Esophagus muscularis mucosa (tissue), 4 donors: ENCODE results near the gene SH2D2A. TPM values are rescaled to one million over a fixed set of nuclear protein-coding genes. Genes with fewer than 3 reads are reported as not detected.

Experiments
- DNase-seq: peaks from one replicate; pipeline ENCODE4 v3.0.0-alpha.2; 2017; ENCODE audit errors: extremely low spot score
- H3K27ac ChIP-seq, 4 donors: fragments of 200-600 bp; sonication (generic); replicated peaks in 1 of 4; 1 replicate in 3 of 4; 2 replicates in 1 of 4; pipeline ENCODE4 v1.5.1; 2016 to 2019; ENCODE audit warnings: mild to moderate bottlenecking in 1 of 4
- H3K27me3 ChIP-seq, 4 donors: fragments of 200-600 bp; sonication (generic); one replicate each; pipeline versions ENCODE4 v1.5.1 to v1.6.0; 2016 to 2019
- H3K36me3 ChIP-seq, 4 donors: fragments of 200-600 bp; sonication (generic); one replicate each; pipeline ENCODE4 v1.5.1; 2016 to 2019
- H3K4me1 ChIP-seq, 4 donors: fragments of 200-600 bp; sonication (generic); one replicate each; pipeline ENCODE4 v1.5.1; 2016 to 2019
- H3K4me3 ChIP-seq, 4 donors: fragments of 200-600 bp; sonication (generic); 1 replicate in 2 of 4; 2 replicates in 2 of 4; pipeline ENCODE4 v1.5.1; 2016 to 2019; ENCODE audit warnings: mild to moderate bottlenecking in 4 of 4, moderate library complexity in 1 of 4
- H3K9me3 ChIP-seq, 4 donors: fragments of 200-600 bp; sonication (generic); 1 replicate in 3 of 4; 2 replicates in 1 of 4; pipeline ENCODE4 v1.5.1; 2016 to 2019
- EP300 ChIP-seq: sonication (generic); formaldehyde crosslinking; IDR thresholded peaks from one replicate; pipeline ENCODE4 v1.6.1; 2017; ENCODE audit warnings: antibody characterized with exemption
- POLR2A ChIP-seq: fragments of 450-650 bp; IDR thresholded peaks from one replicate; pipeline ENCODE4 v1.6.1; 2017; ENCODE audit warnings: antibody characterized with exemption, moderate library complexity, mild to moderate bottlenecking, low read depth
- POLR2AphosphoS5 ChIP-seq, 2 donors: sonication (generic); formaldehyde crosslinking; IDR thresholded peaks; one replicate each; pipeline ENCODE4 v1.6.1; 2017; ENCODE audit warnings: antibody characterized with exemption in 2 of 2
- WGBS: methylation state at CpG from one replicate; pipeline ENCODE4 v1.1.5; 2018; 5-methylcytosine and 5-hydroxymethylcytosine counted together
- intact Hi-C: fragments of 100-400 bp; cut with DNase I; formaldehyde crosslinking; loops from one replicate; pipeline ENCODE4 v1.15.1; 2023
- total RNA-seq, 4 donors: library from RNA; depleted of rRNA; stranded (reverse); fragments of >200 nt; gene quantifications; one replicate each; pipeline versions ENCODE4 v1.1.0 to v1.2.1, GENCODE V29; 2016
- TF ChIP-seq, protein P1 (sequence below), 3 experiments: fragments of 200-600 bp in 2 of 3; fragments of 450-650 bp in 1 of 3; sonication (generic) in 2 of 3; IDR thresholded peaks; one replicate each; pipeline ENCODE4 v1.5.1; 2017 to 2019; ENCODE audit warnings: antibody characterized with exemption in 3 of 3, mild to moderate bottlenecking in 2 of 3, moderate library complexity in 1 of 3

Gene SH2D2A
- total RNA-seq, 4 donors from 2014 or later: 0.83 to 2.7 (median 0.84) TPM; not detected in 1

DNA sequence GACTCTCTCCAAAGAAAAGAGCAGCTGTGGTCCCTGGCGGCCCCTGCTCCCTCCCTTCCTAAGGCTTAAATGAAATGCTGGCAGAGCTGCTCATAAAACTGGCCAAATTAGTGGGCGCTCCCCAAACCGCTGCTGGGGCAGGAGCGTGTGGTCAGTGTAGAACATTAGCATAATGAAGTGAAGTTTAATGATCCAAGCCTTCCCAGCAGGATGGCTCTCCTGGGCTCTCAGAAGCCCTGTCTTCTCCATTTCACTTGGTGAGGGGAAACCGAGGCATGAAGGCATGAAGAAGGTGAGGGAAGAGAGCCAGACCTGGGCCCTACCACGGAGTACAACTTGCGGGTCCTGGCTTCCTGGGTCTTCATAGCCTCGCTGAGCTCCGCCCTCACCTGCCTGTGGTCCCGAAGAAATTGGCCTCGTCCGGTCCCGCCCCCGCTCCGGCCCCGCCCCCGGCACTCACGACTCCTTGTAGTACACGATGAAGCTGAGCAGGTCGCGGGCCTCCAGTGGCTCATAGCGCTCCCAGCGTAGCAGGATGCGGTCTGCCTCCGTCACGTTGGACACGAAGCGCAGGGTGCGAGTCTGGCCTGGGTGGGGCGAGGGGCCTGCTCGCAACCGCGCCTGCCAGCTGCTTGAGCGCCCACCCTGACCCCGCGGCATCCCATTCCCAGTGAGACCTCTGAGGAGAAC lies 32.0 kb upstream of the SH2D2A start:
- WGBS: 41% methylated on average over 9 of the region's 36 CpGs
- H3K4me3 ChIP-seq: no peak overlapping the region
- peaks cover 0 to 81% (median 18%) of the 10 kb centered on the region in 4 donors for H3K27me3 ChIP-seq
- no peak for TF ChIP-seq EP300
- no peak for TF ChIP-seq POLR2AphosphoS5 (IDR thresholded peaks at IDR 0.05)
- TF ChIP-seq, protein P1, sequence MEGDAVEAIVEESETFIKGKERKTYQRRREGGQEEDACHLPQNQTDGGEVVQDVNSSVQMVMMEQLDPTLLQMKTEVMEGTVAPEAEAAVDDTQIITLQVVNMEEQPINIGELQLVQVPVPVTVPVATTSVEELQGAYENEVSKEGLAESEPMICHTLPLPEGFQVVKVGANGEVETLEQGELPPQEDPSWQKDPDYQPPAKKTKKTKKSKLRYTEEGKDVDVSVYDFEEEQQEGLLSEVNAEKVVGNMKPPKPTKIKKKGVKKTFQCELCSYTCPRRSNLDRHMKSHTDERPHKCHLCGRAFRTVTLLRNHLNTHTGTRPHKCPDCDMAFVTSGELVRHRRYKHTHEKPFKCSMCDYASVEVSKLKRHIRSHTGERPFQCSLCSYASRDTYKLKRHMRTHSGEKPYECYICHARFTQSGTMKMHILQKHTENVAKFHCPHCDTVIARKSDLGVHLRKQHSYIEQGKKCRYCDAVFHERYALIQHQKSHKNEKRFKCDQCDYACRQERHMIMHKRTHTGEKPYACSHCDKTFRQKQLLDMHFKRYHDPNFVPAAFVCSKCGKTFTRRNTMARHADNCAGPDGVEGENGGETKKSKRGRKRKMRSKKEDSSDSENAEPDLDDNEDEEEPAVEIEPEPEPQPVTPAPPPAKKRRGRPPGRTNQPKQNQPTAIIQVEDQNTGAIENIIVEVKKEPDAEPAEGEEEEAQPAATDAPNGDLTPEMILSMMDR (IDR thresholded peaks at IDR 0.05): no peak
- TF ChIP-seq POLR2A: no peak
- H3K9me3 ChIP-seq: no peaks in the 10 kb centered on the region
- no peak for DNase-seq
- peaks cover 10 to 32% (median 23%) of the 10 kb centered on the region in 4 donors for H3K4me1 ChIP-seq
- intact Hi-C loops: no loop called here
- H3K36me3 ChIP-seq: no peaks in the 10 kb centered on the region
- no peak overlapping the region for H3K27ac ChIP-seq

DNA sequence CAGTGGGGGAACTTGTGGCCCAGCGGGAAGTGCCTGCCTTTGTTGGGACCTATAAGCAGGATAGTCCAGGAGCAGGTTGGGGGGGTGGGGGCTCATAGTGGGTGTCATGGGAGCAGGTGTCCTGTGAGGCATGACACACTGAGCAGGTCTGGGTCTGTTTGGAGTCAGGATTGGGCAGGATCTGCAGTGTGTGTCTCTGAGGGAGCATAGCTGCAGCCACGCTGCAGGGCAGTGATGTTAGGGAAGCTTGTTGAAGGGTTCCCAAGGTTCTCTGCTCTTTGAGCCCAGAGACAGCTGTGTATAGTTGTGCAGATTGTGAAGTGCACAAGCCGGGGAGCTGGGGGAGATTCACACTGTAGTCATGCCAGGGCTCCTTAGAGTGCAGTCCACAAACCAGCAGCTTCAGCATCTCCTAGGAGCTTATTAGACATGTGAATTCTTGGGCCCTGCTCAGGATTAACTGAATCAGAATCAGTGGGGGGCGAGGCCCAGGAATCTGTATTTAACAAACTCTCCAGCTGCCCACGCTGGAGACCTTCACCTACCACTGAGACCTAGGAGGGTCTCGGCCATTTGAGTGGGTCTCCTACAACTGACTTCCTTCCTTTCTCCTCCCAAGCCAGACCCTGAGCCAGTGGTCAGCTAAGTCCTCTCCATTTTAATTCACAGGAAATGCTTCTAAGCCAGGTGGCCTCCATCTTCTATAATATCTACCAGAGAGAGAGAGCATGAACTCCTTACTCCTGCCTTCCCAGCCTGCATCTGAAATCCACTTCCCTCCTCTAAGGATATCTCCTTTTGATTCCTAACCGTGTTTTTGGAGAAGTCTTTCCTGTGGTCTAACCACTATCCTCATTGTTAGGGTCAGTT lies 31.2 kb upstream of the SH2D2A start:
- no peak for DNase-seq
- intact Hi-C loops: no loop called here
- H3K27ac ChIP-seq: no peak overlapping the region
- H3K9me3 ChIP-seq: no peaks in the 10 kb centered on the region
- no peaks in the 10 kb centered on the region for H3K36me3 ChIP-seq
- H3K4me1 ChIP-seq: peaks cover 10 to 32% (median 23%) of the 10 kb centered on the region in 4 donors
- H3K27me3 ChIP-seq: peaks cover 0 to 88% (median 18%) of the 10 kb centered on the region in 4 donors
- no peak overlapping the region for H3K4me3 ChIP-seq
- WGBS: 75% methylated on average over 6 of the region's 7 CpGs
- TF ChIP-seq EP300 (no peak), POLR2AphosphoS5 (IDR thresholded peaks at IDR 0.05) (no peak), POLR2A (no peak)
- TF ChIP-seq, protein P1 (IDR thresholded peaks at IDR 0.05): no peak

DNA sequence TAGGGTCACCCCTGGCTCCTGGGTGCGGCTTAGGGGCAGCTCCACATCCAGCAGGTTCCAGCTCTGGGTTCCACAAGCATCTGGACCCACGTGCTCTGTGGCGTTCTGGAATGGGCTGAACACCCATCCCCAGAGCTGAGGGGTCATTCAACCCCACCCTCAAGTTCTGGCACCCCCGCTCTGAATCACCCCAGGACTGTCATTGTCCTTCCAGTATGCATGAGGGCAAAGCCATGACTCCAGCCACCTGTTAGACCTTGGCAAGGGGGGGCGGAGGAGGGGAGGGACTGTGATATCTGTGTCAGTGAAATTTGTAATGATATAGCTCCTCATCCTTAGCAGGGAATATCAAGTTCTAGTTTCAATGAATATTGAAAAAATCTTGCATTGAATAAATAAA lies 30.0 kb upstream of the SH2D2A start:
- Histone ChIP-seq H3K9me3 (no peaks in the 10 kb centered on the region), H3K36me3 (no peaks in the 10 kb centered on the region), H3K4me1 (peaks cover 10 to 22% (median 13%) of the 10 kb centered on the region in 4 donors), H3K4me3 (no peak overlapping the region), H3K27ac (no peak overlapping the region), H3K27me3 (peaks cover 0 to 94% (median 18%) of the 10 kb centered on the region in 4 donors)
- DNase-seq: no peak
- WGBS: 93% methylated on average over 2 of the region's 5 CpGs
- TF ChIP-seq EP300: no peak
- no peak for TF ChIP-seq POLR2A
- intact Hi-C loops: no loop called here

DNA sequence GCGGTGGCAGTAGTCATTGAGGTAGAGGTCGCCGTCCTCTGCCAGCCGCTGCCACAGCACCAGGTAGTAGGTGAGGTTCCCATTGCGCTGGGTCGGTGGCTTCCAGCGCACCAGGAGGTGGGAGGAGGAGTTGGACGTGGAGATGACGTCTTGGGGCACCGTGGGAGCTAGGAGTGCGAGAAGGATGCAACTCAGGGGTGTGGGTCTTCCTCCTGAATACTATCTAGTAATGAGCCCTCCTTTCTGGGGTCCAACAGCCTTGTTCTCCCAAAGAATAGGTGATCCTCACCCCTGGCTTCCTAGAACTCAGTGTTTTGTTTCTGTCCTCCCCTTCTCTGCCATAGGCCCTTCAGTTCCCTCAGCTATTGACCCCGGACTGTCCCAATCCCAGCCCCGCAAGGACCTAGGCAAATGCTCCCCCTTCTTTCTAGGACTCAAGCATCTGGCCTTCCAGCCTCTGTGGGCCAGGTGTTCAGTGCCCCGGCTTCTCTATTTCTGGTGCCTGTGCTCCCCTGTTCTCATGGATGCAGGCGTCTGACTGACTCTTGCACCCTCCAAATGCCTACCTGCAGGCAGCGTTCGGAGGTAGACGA lies 29.4 kb upstream of the SH2D2A start:
- no peak overlapping the region for H3K27ac ChIP-seq
- no peak for DNase-seq
- no peak for TF ChIP-seq POLR2A
- TF ChIP-seq, protein P1 (IDR thresholded peaks at IDR 0.05): no peak
- no peak for TF ChIP-seq POLR2AphosphoS5 (IDR thresholded peaks at IDR 0.05)
- no peak for TF ChIP-seq EP300
- intact Hi-C loops: no loop called here
- H3K4me1 ChIP-seq: peaks cover 10 to 22% (median 13%) of the 10 kb centered on the region in 4 donors
- H3K36me3 ChIP-seq: no peaks in the 10 kb centered on the region
- WGBS: 67% methylated on average over 11 of the region's 18 CpGs
- H3K4me3 ChIP-seq: no peak overlapping the region
- peaks cover 0 to 94% (median 18%) of the 10 kb centered on the region in 4 donors for H3K27me3 ChIP-seq
- no peaks in the 10 kb centered on the region for H3K9me3 ChIP-seq
